ENCODE results near the gene LRTM1. TPM values are rescaled to one million over a fixed set of nuclear protein-coding genes. Genes with fewer than 3 reads are reported as not detected.

Gene LRTM1
- polyA plus RNA-seq, 1 donor = 0.25 TPM

- H3K9me3 ChIP-seq (ENCODE audit: control insufficient read depth, low read depth, low read length) = no peaks in the 10 kb centered on the region
- no peaks in the 10 kb centered on the region for H3K36me3 ChIP-seq (ENCODE audit: control insufficient read depth, insufficient read depth, low read length)
- DNase-seq = no peak
- no peak overlapping the region for H3K4me3 ChIP-seq (ENCODE audit: low read length)
- no peak overlapping the region for H3K27ac ChIP-seq (ENCODE audit: low read length)
- no CpG with 5 or more reads among the region's 7 CpGs for WGBS (ENCODE audit: insufficient coverage, low lambda C conversion rate)
- no peaks in the 10 kb centered on the region for H3K4me1 ChIP-seq (ENCODE audit: control insufficient read depth, insufficient read depth, low read length)
- peaks cover 12% of the 10 kb centered on the region for H3K27me3 ChIP-seq (ENCODE audit: control insufficient read depth, insufficient read depth, low read length)
Observed at GRCh38 chr3:54941690-54942362, 14.0 kb upstream of the LRTM1 start.

GRCh38 chr3:54940971-54941370 is 13.1 kb upstream of the LRTM1 start:
- H3K4me3 ChIP-seq (ENCODE audit: low read length) = no peak overlapping the region
- no CpG with 5 or more reads among the region's 2 CpGs for WGBS (ENCODE audit: insufficient coverage, low lambda C conversion rate)
- H3K4me1 ChIP-seq (ENCODE audit: control insufficient read depth, insufficient read depth, low read length) = no peaks in the 10 kb centered on the region
- no peaks in the 10 kb centered on the region for H3K36me3 ChIP-seq (ENCODE audit: control insufficient read depth, insufficient read depth, low read length)
- peaks cover 12% of the 10 kb centered on the region for H3K27me3 ChIP-seq (ENCODE audit: control insufficient read depth, insufficient read depth, low read length)
- no peak overlapping the region for H3K27ac ChIP-seq (ENCODE audit: low read length)
- DNase-seq = no peak
- H3K9me3 ChIP-seq (ENCODE audit: control insufficient read depth, low read depth, low read length) = no peaks in the 10 kb centered on the region

- Histone ChIP-seq H3K4me1 (ENCODE audit: control insufficient read depth, insufficient read depth, low read length) (no peaks in the 10 kb centered on the region), H3K27me3 (ENCODE audit: control insufficient read depth, insufficient read depth, low read length) (peaks cover 12% of the 10 kb centered on the region), H3K27ac (ENCODE audit: low read length) (no peak overlapping the region), H3K9me3 (ENCODE audit: control insufficient read depth, low read depth, low read length) (no peaks in the 10 kb centered on the region), H3K36me3 (ENCODE audit: control insufficient read depth, insufficient read depth, low read length) (no peaks in the 10 kb centered on the region), H3K4me3 (ENCODE audit: low read length) (no peak overlapping the region)
- WGBS (ENCODE audit: insufficient coverage, low lambda C conversion rate) = no CpG with 5 or more reads among the region's 6 CpGs
- DNase-seq = no peak
Observed at GRCh38 chr3:54939557-54940300, 11.9 kb upstream of the LRTM1 start.

- Histone ChIP-seq H3K27me3 (ENCODE audit: control insufficient read depth, insufficient read depth, low read length) (peaks cover 12% of the 10 kb centered on the region), H3K9me3 (ENCODE audit: control insufficient read depth, low read depth, low read length) (no peaks in the 10 kb centered on the region), H3K27ac (ENCODE audit: low read length) (no peak overlapping the region), H3K4me1 (ENCODE audit: control insufficient read depth, insufficient read depth, low read length) (no peaks in the 10 kb centered on the region), H3K36me3 (ENCODE audit: control insufficient read depth, insufficient read depth, low read length) (no peaks in the 10 kb centered on the region), H3K4me3 (ENCODE audit: low read length) (no peak overlapping the region)
- no CpG with 5 or more reads among the region's 5 CpGs for WGBS (ENCODE audit: insufficient coverage, low lambda C conversion rate)
- no peak for DNase-seq
Observed at GRCh38 chr3:54936561-54936960, 8.7 kb upstream of the LRTM1 start.

GRCh38 chr3:54935869-54936268 is 8.0 kb upstream of the LRTM1 start:
- no peaks in the 10 kb centered on the region for H3K4me1 ChIP-seq (ENCODE audit: control insufficient read depth, insufficient read depth, low read length)
- no peaks in the 10 kb centered on the region for H3K9me3 ChIP-seq (ENCODE audit: control insufficient read depth, low read depth, low read length)
- H3K27ac ChIP-seq (ENCODE audit: low read length) = no peak overlapping the region
- no peaks in the 10 kb centered on the region for H3K36me3 ChIP-seq (ENCODE audit: control insufficient read depth, insufficient read depth, low read length)
- no peak overlapping the region for H3K4me3 ChIP-seq (ENCODE audit: low read length)
- H3K27me3 ChIP-seq (ENCODE audit: control insufficient read depth, insufficient read depth, low read length) = peaks cover 12% of the 10 kb centered on the region
- whole genome bisulfite sequencing (ENCODE audit: insufficient coverage, low lambda C conversion rate) = 93% methylated on average over 2 of the region's 3 CpGs
- DNase-seq = no peak

- Histone ChIP-seq H3K36me3 (ENCODE audit: control insufficient read depth, insufficient read depth, low read length) (no peaks in the 10 kb centered on the region), H3K27ac (ENCODE audit: low read length) (no peak overlapping the region), H3K27me3 (ENCODE audit: control insufficient read depth, insufficient read depth, low read length) (peaks cover 5% of the 10 kb centered on the region), H3K9me3 (ENCODE audit: control insufficient read depth, low read depth, low read length) (no peaks in the 10 kb centered on the region), H3K4me3 (ENCODE audit: low read length) (no peak overlapping the region), H3K4me1 (ENCODE audit: control insufficient read depth, insufficient read depth, low read length) (no peaks in the 10 kb centered on the region)
- 80% methylated on average over 1 of the region's 4 CpGs for WGBS (ENCODE audit: insufficient coverage, low lambda C conversion rate)
- DNase-seq = no peak
Observed at GRCh38 chr3:54932606-54933005, 4.7 kb upstream of the LRTM1 start.

- H3K27ac ChIP-seq (ENCODE audit: low read length) = no peak overlapping the region
- no peaks in the 10 kb centered on the region for H3K4me1 ChIP-seq (ENCODE audit: control insufficient read depth, insufficient read depth, low read length)
- WGBS (ENCODE audit: insufficient coverage, low lambda C conversion rate) = no CpG with 5 or more reads among the region's 4 CpGs
- H3K4me3 ChIP-seq (ENCODE audit: low read length) = no peak overlapping the region
- H3K9me3 ChIP-seq (ENCODE audit: control insufficient read depth, low read depth, low read length) = no peaks in the 10 kb centered on the region
- H3K27me3 ChIP-seq (ENCODE audit: control insufficient read depth, insufficient read depth, low read length) = peaks cover 7% of the 10 kb centered on the region
- DNase-seq = no peak
- H3K36me3 ChIP-seq (ENCODE audit: control insufficient read depth, insufficient read depth, low read length) = no peaks in the 10 kb centered on the region
Observed at GRCh38 chr3:54931182-54931581, 3.3 kb upstream of the LRTM1 start.

GRCh38 chr3:54918516-54918915 is 9.3 kb downstream of the LRTM1 start:
- H3K27ac ChIP-seq (ENCODE audit: low read length) = no peak overlapping the region
- WGBS (ENCODE audit: insufficient coverage, low lambda C conversion rate) = no CpG with 5 or more reads among the region's 12 CpGs
- no peaks in the 10 kb centered on the region for H3K27me3 ChIP-seq (ENCODE audit: control insufficient read depth, insufficient read depth, low read length)
- H3K9me3 ChIP-seq (ENCODE audit: control insufficient read depth, low read depth, low read length) = no peaks in the 10 kb centered on the region
- no peaks in the 10 kb centered on the region for H3K36me3 ChIP-seq (ENCODE audit: control insufficient read depth, insufficient read depth, low read length)
- no peaks in the 10 kb centered on the region for H3K4me1 ChIP-seq (ENCODE audit: control insufficient read depth, insufficient read depth, low read length)
- H3K4me3 ChIP-seq (ENCODE audit: low read length) = no peak overlapping the region
- no peak for DNase-seq

GRCh38 chr3:54917862-54918261 is 10.0 kb downstream of the LRTM1 start:
- H3K27ac ChIP-seq (ENCODE audit: low read length) = no peak overlapping the region
- no peaks in the 10 kb centered on the region for H3K9me3 ChIP-seq (ENCODE audit: control insufficient read depth, low read depth, low read length)
- no peaks in the 10 kb centered on the region for H3K4me1 ChIP-seq (ENCODE audit: control insufficient read depth, insufficient read depth, low read length)
- H3K27me3 ChIP-seq (ENCODE audit: control insufficient read depth, insufficient read depth, low read length) = no peaks in the 10 kb centered on the region
- no peak overlapping the region for H3K4me3 ChIP-seq (ENCODE audit: low read length)
- DNase-seq = no peak
- no peaks in the 10 kb centered on the region for H3K36me3 ChIP-seq (ENCODE audit: control insufficient read depth, insufficient read depth, low read length)
- 100% methylated on average over 2 of the region's 4 CpGs for WGBS (ENCODE audit: insufficient coverage, low lambda C conversion rate)

- no CpG with 5 or more reads among the region's 2 CpGs for WGBS (ENCODE audit: insufficient coverage, low lambda C conversion rate)
- Histone ChIP-seq H3K4me1 (ENCODE audit: control insufficient read depth, insufficient read depth, low read length) (no peaks in the 10 kb centered on the region), H3K9me3 (ENCODE audit: control insufficient read depth, low read depth, low read length) (no peaks in the 10 kb centered on the region), H3K27me3 (ENCODE audit: control insufficient read depth, insufficient read depth, low read length) (no peaks in the 10 kb centered on the region), H3K4me3 (ENCODE audit: low read length) (no peak overlapping the region), H3K36me3 (ENCODE audit: control insufficient read depth, insufficient read depth, low read length) (no peaks in the 10 kb centered on the region), H3K27ac (ENCODE audit: low read length) (no peak overlapping the region)
- no peak for DNase-seq
Observed at GRCh38 chr3:54917174-54917573, 10.7 kb downstream of the LRTM1 start.

GRCh38 chr3:54916732-54917131 is 11.1 kb downstream of the LRTM1 start:
- DNase-seq = no peak
- Histone ChIP-seq H3K36me3 (ENCODE audit: control insufficient read depth, insufficient read depth, low read length) (no peaks in the 10 kb centered on the region), H3K27me3 (ENCODE audit: control insufficient read depth, insufficient read depth, low read length) (no peaks in the 10 kb centered on the region), H3K27ac (ENCODE audit: low read length) (no peak overlapping the region), H3K4me1 (ENCODE audit: control insufficient read depth, insufficient read depth, low read length) (no peaks in the 10 kb centered on the region), H3K9me3 (ENCODE audit: control insufficient read depth, low read depth, low read length) (no peaks in the 10 kb centered on the region), H3K4me3 (ENCODE audit: low read length) (no peak overlapping the region)
